ENCODE measurements around the gene LCE2B.
"Not testable (repeated sequence)": the region's sequence is repeated elsewhere in the genome, so short reads cannot be mapped to it uniquely, and the experiment has no call there.

Gene LCE2B

GRCh38 chr1:152685823-152686222, at the start of gene LCE2B:
Gene LCE2B (plus strand): TSS chr1:152686123. CDS start chr1:152686844, 721 bp downstream.
- DNase-seq (ENCODE audit: extremely low read depth, insufficient read length); H3K27me3 ChIP-seq (replicated peaks; ENCODE audit: control insufficient read depth, insufficient read depth, low read length); H3K4me3 ChIP-seq (replicated peaks; ENCODE audit: low read depth, low read length); H3K36me3 ChIP-seq (ENCODE audit: control insufficient read depth, insufficient read depth, low read length): not testable (repeated sequence)

- no peaks in the 10 kb centered on the region; the same call in none of the 2 replicates for H3K27me3 ChIP-seq (replicated peaks; ENCODE audit: control insufficient read depth, insufficient read depth, low read length)
Measured at GRCh38 chr1:152640351-152640750, 45.6 kb upstream of the LCE2B start.

GRCh38 chr1:152643945-152644344, 42.0 kb upstream of the LCE2B start:
- DNase-seq (ENCODE audit: extremely low read depth, insufficient read length): no peak
- H3K4me3 ChIP-seq (replicated peaks; ENCODE audit: low read depth, low read length): no peak overlapping the region
- H3K36me3 ChIP-seq (ENCODE audit: control insufficient read depth, insufficient read depth, low read length): no peaks in the 10 kb centered on the region
- no peaks in the 10 kb centered on the region; the same call in none of the 2 replicates for H3K27me3 ChIP-seq (replicated peaks; ENCODE audit: control insufficient read depth, insufficient read depth, low read length)
- TF ChIP-seq CTCF (IDR thresholded peaks at IDR 0.05; ENCODE audit: insufficient read depth, low read length, poor library complexity, severe bottlenecking): no peak

More at GRCh38 chr1:152640351-152640750, 45.6 kb upstream of the LCE2B start:
- TF ChIP-seq CTCF (IDR thresholded peaks at IDR 0.05; ENCODE audit: insufficient read depth, low read length, poor library complexity, severe bottlenecking): no peak
- Histone ChIP-seq H3K36me3 (ENCODE audit: control insufficient read depth, insufficient read depth, low read length) (no peaks in the 10 kb centered on the region), H3K4me3 (replicated peaks; ENCODE audit: low read depth, low read length) (no peak overlapping the region)
- no peak for DNase-seq (ENCODE audit: extremely low read depth, insufficient read length)

GRCh38 chr1:152645146-152645545, 40.8 kb upstream of the LCE2B start:
- no peak for DNase-seq (ENCODE audit: extremely low read depth, insufficient read length)
- no peak for TF ChIP-seq CTCF (IDR thresholded peaks at IDR 0.05; ENCODE audit: insufficient read depth, low read length, poor library complexity, severe bottlenecking)
- Histone ChIP-seq H3K36me3 (ENCODE audit: control insufficient read depth, insufficient read depth, low read length) (no peaks in the 10 kb centered on the region), H3K4me3 (replicated peaks; ENCODE audit: low read depth, low read length) (no peak overlapping the region), H3K27me3 (replicated peaks; ENCODE audit: control insufficient read depth, insufficient read depth, low read length) (no peaks in the 10 kb centered on the region; the same call in none of the 2 replicates)

GRCh38 chr1:152646656-152647055, 39.3 kb upstream of the LCE2B start:
- Histone ChIP-seq H3K27me3 (replicated peaks; ENCODE audit: control insufficient read depth, insufficient read depth, low read length) (no peaks in the 10 kb centered on the region; the same call in 1 of the 2 replicates), H3K4me3 (replicated peaks; ENCODE audit: low read depth, low read length) (no peak overlapping the region), H3K36me3 (ENCODE audit: control insufficient read depth, insufficient read depth, low read length) (no peaks in the 10 kb centered on the region)
- no peak for TF ChIP-seq CTCF (IDR thresholded peaks at IDR 0.05; ENCODE audit: insufficient read depth, low read length, poor library complexity, severe bottlenecking)
- DNase-seq (ENCODE audit: extremely low read depth, insufficient read length): no peak

GRCh38 chr1:152654110-152654509, 31.8 kb upstream of the LCE2B start:
- peak; percentile 13 for DNase-seq (ENCODE audit: extremely low read depth, insufficient read length)
- Histone ChIP-seq H3K27me3 (replicated peaks; ENCODE audit: control insufficient read depth, insufficient read depth, low read length) (no peaks in the 10 kb centered on the region), H3K36me3 (ENCODE audit: control insufficient read depth, insufficient read depth, low read length) (no peaks in the 10 kb centered on the region)

More at GRCh38 chr1:152654110-152654509, 31.8 kb upstream of the LCE2B start:
- H3K4me3 ChIP-seq (replicated peaks; ENCODE audit: low read depth, low read length): no peak overlapping the region
- peak; percentile 90 for TF ChIP-seq CTCF (IDR thresholded peaks at IDR 0.05; ENCODE audit: insufficient read depth, low read length, poor library complexity, severe bottlenecking)
